Ovary (tissue), 9 donors: ENCODE data around the gene XRCC5. TPM values are rescaled to one million over a fixed set of nuclear protein-coding genes. Genes with fewer than 3 reads are reported as not detected.

Source experiments
- DNase-seq, 5 donors: peaks; one replicate each; pipeline ENCODE4 v3.0.0-alpha.2; 2019 to 2020
- H3K27ac ChIP-seq, 2 donors: fragments of 200-600 bp; one replicate each; pipeline versions ENCODE4 v1.5.1 to v1.8.0; 2019 to 2022
- H3K27me3 ChIP-seq: fragments of 200-600 bp; one replicate; pipeline ENCODE4 v1.8.0; 2022
- H3K36me3 ChIP-seq: fragments of 200-600 bp; sonication (generic); one replicate; pipeline ENCODE4 v1.5.1; 2019
- H3K4me1 ChIP-seq: one replicate; pipeline ENCODE4 v1.8.1; 2013; ENCODE audit warnings: mild to moderate bottlenecking, moderate library complexity; ENCODE audit not compliant: insufficient read depth
- H3K4me3 ChIP-seq: fragments of 200-600 bp; sonication (generic); one replicate; pipeline ENCODE4 v1.5.1; 2017
- H3K9me3 ChIP-seq, 2 donors: fragments of 200-600 bp in 1 of 2; sonication (generic) in 1 of 2; one replicate each; pipeline versions ENCODE4 v1.5.1 to v1.8.1; 2013 to 2019; ENCODE audit warnings: mild to moderate bottlenecking in 1 of 2, moderate library complexity in 1 of 2
- EP300 ChIP-seq: sonication (generic); formaldehyde crosslinking; IDR thresholded peaks from one replicate; pipeline ENCODE4 v1.6.1; 2017; ENCODE audit warnings: antibody characterized with exemption
- POLR2A ChIP-seq: fragments of 450-650 bp; IDR thresholded peaks from one replicate; pipeline ENCODE4 v1.6.1; 2017; ENCODE audit warnings: antibody characterized with exemption, mild to moderate bottlenecking, moderate library complexity
- WGBS, 3 donors: extraction: QIAGEN DNeasy Blood & Tissue Kit in 1 of 3; methylation state at CpG; one replicate each; pipeline versions ENCODE4 v1.1.5 to v1.1.7; 2013 to 2017; 5-methylcytosine and 5-hydroxymethylcytosine counted together
- intact Hi-C, 4 donors: fragments of 100-400 bp; cut with DNase I; formaldehyde crosslinking; loops; one replicate each; pipeline versions ENCODE4 v1.11.0 to v1.15.1; 2022 to 2023
- polyA plus RNA-seq, 2 donors: library from polyadenylated mRNA; stranded (reverse); fragments of 200-250 nt in 1 of 2; fragments of 350-450 nt in 1 of 2; fragmentation: Illumina TruSeq in 1 of 2; extraction: RNeasy Lipid Tissue Mini Kit (QIAGEN cat#74804) in 1 of 2; gene quantifications; one replicate each; pipeline ENCODE4 v1.2.3, GENCODE V29; 2013 to 2014
- total RNA-seq, 7 donors: library from RNA; depleted of rRNA in 2 of 7; stranded (reverse); fragments of >200 nt in 2 of 7; fragmentation: NEBNext Ultra II Directional in 3 of 7; extraction: Animal tissue kit (Norgen Biotek cat#: 25700) in 3 of 7; gene quantifications; one replicate each; pipeline versions ENCODE4 v1.1.0 to v1.2.4, GENCODE V29; 2016 to 2023
- TF ChIP-seq, protein P1 (sequence below), 3 donors: fragments of 450-650 bp in 2 of 3; fragments of 200-600 bp in 1 of 3; IDR thresholded peaks; one replicate each; pipeline versions ENCODE4 v1.5.1 to v1.8.0; 2016 to 2022; ENCODE audit warnings: antibody characterized with exemption in 3 of 3, mild to moderate bottlenecking in 1 of 3
- donor health status: DM: no; HTN: no; CAD: no; lungs with moderate emphysema.
- donor health status: DM: no; HTN: no; CAD: no.
- donor health status: Bipolar disorder and iron deficiency.
- donor health status: DM: yes; HTN: yes; CAD: no.
- donor health status: DM: no; HTN: no; CAD: no.
- donor health status: DM: yes; HTN: yes; CAD: no.

Gene XRCC5
- total and polyA plus RNA-seq, 9 donors: 109 to 223 (median 206) TPM

DNA sequence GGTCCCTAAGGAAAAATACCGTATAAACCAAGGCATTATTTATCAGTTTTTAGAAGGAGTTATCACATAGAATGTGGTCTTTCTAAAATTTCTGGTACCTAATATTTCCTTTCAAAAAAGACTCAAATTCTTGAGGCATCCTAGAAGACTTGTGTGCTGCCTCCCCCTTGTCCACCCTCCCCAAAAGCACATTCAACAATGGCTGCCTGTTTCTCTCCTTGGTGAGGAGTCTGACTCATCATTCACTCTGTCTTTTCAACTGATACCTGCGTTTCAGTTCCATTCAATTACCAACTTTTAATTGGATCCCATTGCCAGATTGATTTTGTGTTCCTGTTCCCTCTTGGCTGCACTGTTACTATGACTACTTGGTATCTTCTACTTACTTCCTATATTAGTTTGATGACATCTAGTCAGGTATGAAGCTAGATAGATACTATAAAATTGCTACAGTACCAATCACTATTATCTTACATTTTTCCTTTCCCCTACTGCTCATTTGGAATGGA, 72.9 kb downstream of the XRCC5 start:
- no peak for DNase-seq
- TF ChIP-seq EP300: no peak
- TF ChIP-seq POLR2A: no peak
- TF ChIP-seq, protein P1, sequence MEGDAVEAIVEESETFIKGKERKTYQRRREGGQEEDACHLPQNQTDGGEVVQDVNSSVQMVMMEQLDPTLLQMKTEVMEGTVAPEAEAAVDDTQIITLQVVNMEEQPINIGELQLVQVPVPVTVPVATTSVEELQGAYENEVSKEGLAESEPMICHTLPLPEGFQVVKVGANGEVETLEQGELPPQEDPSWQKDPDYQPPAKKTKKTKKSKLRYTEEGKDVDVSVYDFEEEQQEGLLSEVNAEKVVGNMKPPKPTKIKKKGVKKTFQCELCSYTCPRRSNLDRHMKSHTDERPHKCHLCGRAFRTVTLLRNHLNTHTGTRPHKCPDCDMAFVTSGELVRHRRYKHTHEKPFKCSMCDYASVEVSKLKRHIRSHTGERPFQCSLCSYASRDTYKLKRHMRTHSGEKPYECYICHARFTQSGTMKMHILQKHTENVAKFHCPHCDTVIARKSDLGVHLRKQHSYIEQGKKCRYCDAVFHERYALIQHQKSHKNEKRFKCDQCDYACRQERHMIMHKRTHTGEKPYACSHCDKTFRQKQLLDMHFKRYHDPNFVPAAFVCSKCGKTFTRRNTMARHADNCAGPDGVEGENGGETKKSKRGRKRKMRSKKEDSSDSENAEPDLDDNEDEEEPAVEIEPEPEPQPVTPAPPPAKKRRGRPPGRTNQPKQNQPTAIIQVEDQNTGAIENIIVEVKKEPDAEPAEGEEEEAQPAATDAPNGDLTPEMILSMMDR (IDR thresholded peaks at IDR 0.05): no peak
- 58 to 68% (median 61%) methylated on average over 2 of the region's 2 CpGs for WGBS, 3 donors
- Histone ChIP-seq H3K4me1 (no peaks in the 10 kb centered on the region), H3K9me3 (no peaks in the 10 kb centered on the region), H3K27me3 (no peaks in the 10 kb centered on the region), H3K4me3 (no peak overlapping the region), H3K36me3 (no peaks in the 10 kb centered on the region), H3K27ac (no peak overlapping the region)
- intact Hi-C loops: no loop called here

DNA sequence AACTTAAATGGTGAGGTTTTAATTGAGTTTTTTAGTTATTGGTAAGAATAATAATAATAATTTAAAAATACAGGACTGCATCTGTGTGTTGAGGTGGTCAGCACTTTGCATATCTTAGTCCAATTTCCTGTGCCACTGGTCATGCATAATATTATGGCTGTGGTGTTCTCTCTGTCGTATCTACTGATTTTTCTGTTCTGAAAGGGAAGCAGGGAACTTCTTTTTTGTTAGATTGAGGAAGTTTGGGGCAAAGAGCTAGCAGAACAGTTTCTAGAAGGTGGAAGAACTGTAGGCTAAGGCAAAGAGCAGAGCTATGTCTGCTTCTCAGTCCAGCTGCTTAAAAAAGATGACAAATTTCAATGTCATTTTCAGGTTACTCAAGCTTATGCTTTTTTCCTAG, 74.3 kb downstream of the XRCC5 start:
- DNase-seq: no peak

DNA sequence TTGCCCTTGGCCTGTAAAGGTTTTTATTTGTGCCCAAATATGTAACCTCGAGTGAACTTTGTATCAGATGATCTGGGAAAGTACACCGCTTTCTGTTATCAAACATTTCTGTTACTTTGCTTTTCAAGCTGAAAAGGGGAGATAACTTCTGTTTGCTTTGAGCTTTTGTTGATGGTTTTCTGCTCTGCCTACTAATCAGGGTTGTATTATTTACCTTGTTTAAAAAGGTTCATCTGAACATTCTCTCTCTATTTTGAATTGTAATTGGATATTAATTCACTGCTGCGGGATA, 79.4 kb downstream of the XRCC5 start:
- Histone ChIP-seq H3K27me3 (no peaks in the 10 kb centered on the region), H3K27ac (no peak overlapping the region), H3K4me3 (no peak overlapping the region), H3K9me3 (no peaks in the 10 kb centered on the region), H3K36me3 (no peaks in the 10 kb centered on the region), H3K4me1 (peaks cover 5% of the 10 kb centered on the region)
- intact Hi-C loops: no loop called here
- DNase-seq: no peak
- WGBS, 3 donors: 30 to 57% (median 47%) methylated on average over 3 of the region's 3 CpGs
- no peak for TF ChIP-seq POLR2A
- TF ChIP-seq, protein P1 (IDR thresholded peaks at IDR 0.05): no peak
- no peak for TF ChIP-seq EP300

More for the DNA sequence above, 74.3 kb downstream of the XRCC5 start:
- WGBS, 3 donors: 38 to 71% (median 39%) methylated on average over 1 of the region's 1 CpG
- Histone ChIP-seq H3K4me3 (no peak overlapping the region), H3K4me1 (peaks cover 3% of the 10 kb centered on the region), H3K9me3 (no peaks in the 10 kb centered on the region), H3K36me3 (no peaks in the 10 kb centered on the region), H3K27me3 (no peaks in the 10 kb centered on the region), H3K27ac (no peak overlapping the region)
- intact Hi-C loops: no loop called here
- TF ChIP-seq EP300 (no peak), POLR2A (no peak)
- TF ChIP-seq, protein P1 (IDR thresholded peaks at IDR 0.05): no peak

DNA sequence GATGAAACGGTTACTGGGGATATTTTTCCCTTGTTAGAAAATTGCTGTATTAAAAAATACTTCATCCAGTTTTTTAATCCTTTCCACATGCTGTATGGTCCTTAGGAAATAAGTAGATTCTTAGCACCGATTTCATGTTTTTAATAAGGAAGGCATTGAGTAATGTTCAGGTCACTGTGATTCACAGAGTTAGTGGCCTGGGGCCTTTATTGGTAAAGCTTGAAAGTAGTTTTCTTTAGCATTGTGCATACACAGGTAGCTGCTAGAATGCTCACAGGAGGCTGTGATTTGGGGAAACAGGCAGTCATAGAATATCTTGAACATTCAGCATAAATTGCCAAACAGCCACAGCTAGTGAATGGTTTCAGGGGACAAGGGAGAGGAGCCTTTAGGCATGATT, 79.8 kb downstream of the XRCC5 start:
- TF ChIP-seq POLR2A: no peak
- TF ChIP-seq, protein P1 (IDR thresholded peaks at IDR 0.05): no peak
- TF ChIP-seq EP300: no peak
- WGBS, 3 donors: 43 to 51% (median 49%) methylated on average over 2 of the region's 2 CpGs
- H3K9me3 ChIP-seq: no peaks in the 10 kb centered on the region
- DNase-seq: no peak
- no peaks in the 10 kb centered on the region for H3K27me3 ChIP-seq
- H3K36me3 ChIP-seq: no peaks in the 10 kb centered on the region
- H3K4me1 ChIP-seq: peaks cover 5% of the 10 kb centered on the region
- H3K27ac ChIP-seq: no peak overlapping the region
- intact Hi-C loops: no loop called here
- H3K4me3 ChIP-seq: no peak overlapping the region
